GM10266 (cell line): ENCODE measurements around the gene TEX11.
"Not testable (repeated sequence)": the region's sequence is repeated elsewhere in the genome, so short reads cannot be mapped to it uniquely, and the experiment has no call there.

Source experiments
- DNase-seq: peaks from one replicate; pipeline ENCODE4 v3.0.0; 2012; ENCODE audit errors: extremely low spot score
- TF ChIP-seq, protein P1 (sequence below): IDR thresholded peaks from 2 replicates; pipeline ENCODE4 v1.5.1; 2012; ENCODE audit warnings: mild to moderate bottlenecking, low read depth; ENCODE audit not compliant: control insufficient read depth, insufficient read depth; ENCODE audit errors: missing control alignments

The TEX11 gene

GRCh38 chrX:70527610-70528345 is 380.7 kb downstream of the TEX11 start:
- no peak for DNase-seq
- TF ChIP-seq, protein P1, sequence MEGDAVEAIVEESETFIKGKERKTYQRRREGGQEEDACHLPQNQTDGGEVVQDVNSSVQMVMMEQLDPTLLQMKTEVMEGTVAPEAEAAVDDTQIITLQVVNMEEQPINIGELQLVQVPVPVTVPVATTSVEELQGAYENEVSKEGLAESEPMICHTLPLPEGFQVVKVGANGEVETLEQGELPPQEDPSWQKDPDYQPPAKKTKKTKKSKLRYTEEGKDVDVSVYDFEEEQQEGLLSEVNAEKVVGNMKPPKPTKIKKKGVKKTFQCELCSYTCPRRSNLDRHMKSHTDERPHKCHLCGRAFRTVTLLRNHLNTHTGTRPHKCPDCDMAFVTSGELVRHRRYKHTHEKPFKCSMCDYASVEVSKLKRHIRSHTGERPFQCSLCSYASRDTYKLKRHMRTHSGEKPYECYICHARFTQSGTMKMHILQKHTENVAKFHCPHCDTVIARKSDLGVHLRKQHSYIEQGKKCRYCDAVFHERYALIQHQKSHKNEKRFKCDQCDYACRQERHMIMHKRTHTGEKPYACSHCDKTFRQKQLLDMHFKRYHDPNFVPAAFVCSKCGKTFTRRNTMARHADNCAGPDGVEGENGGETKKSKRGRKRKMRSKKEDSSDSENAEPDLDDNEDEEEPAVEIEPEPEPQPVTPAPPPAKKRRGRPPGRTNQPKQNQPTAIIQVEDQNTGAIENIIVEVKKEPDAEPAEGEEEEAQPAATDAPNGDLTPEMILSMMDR: no peak

DNA sequence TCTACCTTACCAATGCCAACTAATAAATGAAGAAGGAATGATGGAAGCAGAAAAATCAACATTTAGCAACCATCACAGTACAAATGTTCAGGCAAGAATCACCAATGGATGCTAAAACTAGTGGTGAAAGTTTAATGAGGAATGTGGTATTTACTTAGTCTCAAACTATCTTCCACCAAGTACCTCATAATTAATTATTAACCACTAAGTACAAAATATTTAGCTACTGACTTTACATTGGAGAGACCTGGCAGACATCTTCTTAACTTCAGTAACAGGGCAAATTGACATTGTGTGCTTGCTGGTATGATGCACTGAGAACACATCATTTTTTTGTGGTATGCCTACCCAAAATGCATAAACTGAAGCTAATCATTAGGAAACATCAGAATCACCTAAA is 381.5 kb downstream of the TEX11 start:
- TF ChIP-seq, protein P1: no peak
- DNase-seq: no peak

GRCh38 chrX:70525733-70526132 is 382.8 kb downstream of the TEX11 start:
- TF ChIP-seq, protein P1: no peak
- DNase-seq: no peak

GRCh38 chrX:70515692-70516091 is 392.8 kb downstream of the TEX11 start:
- not testable (repeated sequence) for DNase-seq

GRCh38 chrX:70515270-70515669 is 393.2 kb downstream of the TEX11 start:
- not testable (repeated sequence) for DNase-seq

DNA sequence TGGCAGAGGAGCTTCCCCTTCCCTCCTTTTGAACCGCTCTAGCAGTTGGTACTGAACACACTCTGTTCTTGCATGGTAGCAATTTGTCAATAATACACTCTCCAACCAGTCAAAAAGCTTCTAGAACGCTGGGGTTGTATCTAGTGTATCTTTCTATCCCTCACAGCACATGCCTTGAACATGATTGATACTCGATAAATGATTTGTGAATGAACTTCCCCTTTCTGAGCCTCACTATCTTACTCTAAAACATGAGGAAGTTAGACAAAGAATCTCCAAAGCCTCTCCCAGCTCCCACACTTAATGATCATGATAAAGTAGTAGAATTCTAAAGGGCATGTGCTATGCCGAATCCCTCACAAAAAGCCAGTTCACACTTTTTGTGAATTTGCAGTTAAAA is 399.4 kb downstream of the TEX11 start:
- TF ChIP-seq, protein P1: no peak
- DNase-seq: no peak

GRCh38 chrX:70508296-70508911 is 400.1 kb downstream of the TEX11 start:
- TF ChIP-seq, protein P1: no peak
- DNase-seq: no peak

DNA sequence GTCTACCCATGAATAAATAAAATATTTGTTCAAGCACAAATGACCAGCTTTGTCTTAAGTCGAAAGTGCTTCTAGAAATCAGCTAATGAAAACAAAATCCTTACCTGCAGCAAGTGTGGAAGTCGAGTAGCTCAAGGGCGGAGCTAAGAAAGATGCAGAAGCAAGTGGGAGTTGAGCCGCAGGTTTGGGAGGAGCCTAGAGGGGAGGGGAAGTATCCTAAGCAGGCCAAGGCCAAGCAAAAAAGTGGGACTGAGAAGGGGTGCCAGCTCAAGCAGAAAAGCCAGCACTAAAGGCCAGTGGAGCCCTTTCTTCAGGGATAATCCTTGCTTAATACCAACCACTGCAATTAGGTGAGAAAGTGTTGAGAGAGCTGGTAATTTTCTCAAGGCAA is 403.1 kb downstream of the TEX11 start:
- TF ChIP-seq, protein P1: no peak
- no peak for DNase-seq
